Cerebellar cortex (tissue), 1 donor: ENCODE measurements around the gene MAMDC4.
"Not testable (repeated sequence)": the region's sequence is repeated elsewhere in the genome, so short reads cannot be mapped to it uniquely, and the experiment has no call there.

ENCODE experiments used
- DNase-seq: peaks from one replicate; pipeline ENCODE4 v3.0.0-alpha.2; 2015; ENCODE audit warnings: low spot score

MAMDC4 gene

DNA sequence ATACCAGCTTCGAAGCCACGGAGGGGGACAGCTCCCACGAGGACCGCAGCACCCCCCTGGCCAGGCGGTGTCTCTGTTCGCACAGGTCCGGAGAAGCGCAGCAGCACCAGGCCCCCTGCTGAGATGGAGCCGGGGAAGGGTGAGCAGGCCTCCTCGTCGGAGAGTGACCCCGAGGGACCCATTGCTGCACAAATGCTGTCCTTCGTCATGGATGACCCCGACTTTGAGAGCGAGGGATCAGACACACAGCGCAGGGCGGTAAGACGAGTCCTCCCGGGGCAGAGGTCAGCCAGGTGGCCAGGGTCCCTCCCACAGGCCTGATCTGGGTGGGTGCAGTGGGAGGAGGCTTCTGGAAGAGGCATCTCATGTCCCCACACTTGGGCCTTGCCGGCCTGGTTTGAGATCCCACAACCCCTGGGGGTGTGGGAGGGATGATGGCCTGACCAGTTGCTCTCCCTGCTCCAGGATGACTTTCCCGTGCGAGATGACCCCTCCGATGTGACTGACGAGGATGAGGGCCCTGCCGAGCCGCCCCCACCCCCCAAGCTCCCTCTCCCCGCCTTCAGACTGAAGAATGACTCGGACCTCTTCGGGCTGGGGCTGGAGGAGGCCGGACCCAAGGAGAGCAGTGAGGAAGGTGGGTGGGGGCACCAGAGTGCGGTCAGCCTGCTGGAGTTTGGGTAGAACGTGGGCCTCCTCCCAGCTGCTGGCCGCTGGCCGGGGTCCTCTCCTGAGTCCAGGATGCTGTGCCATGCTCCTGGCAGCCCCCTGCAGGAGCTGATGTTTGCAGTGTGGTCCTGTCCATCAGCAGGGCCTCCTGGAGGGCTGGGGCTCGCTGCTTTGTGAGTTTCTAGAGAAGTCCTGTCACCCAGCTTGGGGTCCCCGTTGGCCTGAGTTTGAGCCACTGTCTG is 12.7 kb upstream of the MAMDC4 start:
- no peak for DNase-seq

DNA sequence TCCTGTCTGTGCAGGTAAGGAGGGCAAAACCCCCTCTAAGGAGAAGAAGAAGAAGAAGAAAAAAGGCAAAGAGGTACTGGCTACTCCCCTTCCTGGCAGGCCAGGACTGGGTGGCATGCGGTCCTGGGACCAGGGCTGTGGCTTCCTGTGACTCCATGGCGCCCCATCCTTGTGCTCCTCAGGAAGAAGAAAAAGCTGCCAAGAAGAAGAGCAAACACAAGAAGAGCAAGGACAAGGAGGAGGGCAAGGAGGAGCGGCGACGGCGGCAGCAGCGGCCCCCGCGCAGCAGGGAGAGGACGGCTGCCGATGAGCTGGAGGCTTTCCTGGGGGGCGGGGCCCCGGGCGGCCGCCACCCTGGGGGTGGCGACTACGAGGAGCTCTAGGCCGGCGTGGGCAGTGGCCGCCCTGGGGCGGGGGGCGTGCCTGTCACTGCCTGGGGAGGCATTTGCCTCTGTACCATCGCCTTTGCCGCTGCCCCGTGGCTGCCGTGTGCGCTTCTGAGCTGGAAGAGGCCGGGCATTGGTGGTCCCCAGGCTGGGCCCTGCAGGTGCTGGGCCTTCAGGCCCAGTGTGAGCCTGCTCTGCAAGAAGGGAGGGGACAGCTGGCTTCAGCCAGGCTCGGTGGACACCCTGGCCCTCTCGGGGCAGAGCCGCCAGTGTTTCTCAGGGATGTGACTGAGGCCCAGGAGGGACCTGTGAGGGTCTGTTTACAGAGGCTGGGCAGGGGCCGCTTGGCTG is 11.8 kb upstream of the MAMDC4 start:
- no peak for DNase-seq

DNA sequence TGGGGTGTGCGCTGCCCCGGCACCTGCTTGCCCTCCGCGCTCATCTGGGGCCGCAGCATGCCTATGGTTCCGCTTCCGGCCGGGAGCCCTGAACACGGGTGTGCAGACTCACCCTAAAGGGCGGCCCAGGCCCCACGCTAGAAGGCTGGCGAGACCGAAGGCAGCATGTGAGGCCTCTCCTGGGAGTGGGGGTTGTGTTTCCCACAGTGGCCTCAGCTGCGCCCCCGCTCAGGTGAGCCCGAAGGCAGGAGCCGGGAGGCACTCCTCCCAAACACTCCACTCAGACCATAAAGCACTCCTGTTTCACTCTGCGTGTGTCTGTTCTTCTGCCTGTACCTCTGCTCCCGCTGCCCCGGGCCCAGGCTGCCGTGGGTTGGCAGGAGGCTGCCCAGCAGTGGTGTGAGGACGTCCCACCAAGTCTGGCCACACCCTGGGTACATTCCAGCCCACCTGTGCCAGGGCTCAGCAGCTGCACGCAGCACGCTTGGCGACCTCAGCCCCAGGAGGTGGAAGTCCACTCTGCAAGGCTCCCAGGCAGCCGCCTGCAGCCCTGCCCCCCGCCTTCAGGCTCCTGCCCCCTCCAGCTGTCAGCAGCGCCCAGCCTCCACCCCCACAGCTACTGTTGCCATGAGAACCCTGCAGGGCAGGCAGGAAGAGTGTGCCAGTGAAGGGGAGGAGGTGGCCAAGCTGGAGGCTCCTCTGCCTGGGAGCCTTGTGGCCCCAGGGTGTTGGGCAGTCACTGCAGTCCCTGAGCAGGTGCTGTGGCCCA is 11.1 kb upstream of the MAMDC4 start:
- peak; percentile 77 for DNase-seq

DNA sequence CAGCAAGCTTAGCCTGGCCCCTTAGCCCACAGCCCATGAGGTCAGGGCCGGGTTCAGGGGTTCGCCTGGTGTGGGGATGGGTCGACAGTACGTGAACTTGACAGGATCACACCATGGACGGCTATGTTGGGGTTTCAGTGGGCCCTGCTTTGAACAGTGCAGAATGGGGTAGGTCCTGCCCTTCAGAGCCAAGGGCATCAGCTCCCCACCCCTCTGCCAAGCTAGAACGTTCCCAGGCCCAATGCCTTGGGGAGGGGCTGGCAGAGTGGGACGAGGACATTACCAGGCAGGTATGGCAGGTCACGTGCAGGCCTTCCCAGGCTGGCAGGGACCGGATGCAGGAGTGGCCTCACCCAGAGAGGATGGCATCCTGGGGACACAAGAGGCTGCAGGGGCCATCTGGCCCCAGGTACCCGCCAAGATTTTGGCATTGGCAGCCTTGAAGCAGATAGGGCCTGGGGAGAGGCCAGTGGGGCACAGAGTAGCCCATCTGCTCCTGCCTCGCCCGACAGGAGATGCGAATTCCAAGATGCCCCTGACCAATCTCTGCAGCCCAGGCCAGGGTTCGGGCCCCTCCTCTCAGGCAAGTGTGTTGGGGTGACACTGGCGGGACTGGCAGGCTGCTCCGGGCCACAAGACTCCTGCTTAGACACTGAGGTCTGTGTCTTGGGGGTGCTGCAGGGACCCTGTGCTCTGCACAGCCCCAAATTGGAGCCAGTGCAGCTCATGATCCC is 10.3 kb upstream of the MAMDC4 start:
- peak; percentile 93 for DNase-seq

DNA sequence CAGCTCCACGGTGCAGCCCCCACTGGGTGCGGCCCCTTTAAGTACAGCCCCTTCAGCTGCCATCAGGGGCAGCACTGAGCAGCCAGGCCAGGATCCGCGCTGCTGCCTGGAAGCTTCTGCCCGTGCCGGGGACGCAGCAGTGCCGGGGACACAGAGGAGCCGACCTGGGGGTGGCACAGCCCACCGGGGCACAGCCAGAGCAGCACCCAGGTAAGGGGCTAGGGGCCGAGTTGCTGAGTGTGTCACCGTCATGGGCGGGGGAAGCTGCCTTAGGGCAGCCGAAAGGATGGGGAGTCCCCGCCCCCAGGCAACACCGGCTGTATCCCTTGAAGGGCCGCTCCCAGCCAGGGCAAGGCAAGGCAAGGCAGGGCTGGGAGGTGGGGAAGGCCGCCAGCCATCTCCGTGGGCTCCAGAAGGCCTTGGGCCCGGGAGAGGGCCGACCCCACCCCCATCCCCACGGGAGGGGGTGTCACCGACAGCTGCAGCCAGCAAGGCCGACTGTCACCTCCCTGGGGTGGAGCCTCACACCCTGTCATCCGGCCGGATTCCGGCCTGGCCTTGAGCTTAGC is 9.7 kb upstream of the MAMDC4 start, which contains the start of gene AJM1:
Gene AJM1, plus strand, starts transcription at position 99 of the 569 bp plus-strand sequence. CDS start 1,937 bp downstream, outside the sequence.
- DNase-seq: peak; percentile 93

DNA sequence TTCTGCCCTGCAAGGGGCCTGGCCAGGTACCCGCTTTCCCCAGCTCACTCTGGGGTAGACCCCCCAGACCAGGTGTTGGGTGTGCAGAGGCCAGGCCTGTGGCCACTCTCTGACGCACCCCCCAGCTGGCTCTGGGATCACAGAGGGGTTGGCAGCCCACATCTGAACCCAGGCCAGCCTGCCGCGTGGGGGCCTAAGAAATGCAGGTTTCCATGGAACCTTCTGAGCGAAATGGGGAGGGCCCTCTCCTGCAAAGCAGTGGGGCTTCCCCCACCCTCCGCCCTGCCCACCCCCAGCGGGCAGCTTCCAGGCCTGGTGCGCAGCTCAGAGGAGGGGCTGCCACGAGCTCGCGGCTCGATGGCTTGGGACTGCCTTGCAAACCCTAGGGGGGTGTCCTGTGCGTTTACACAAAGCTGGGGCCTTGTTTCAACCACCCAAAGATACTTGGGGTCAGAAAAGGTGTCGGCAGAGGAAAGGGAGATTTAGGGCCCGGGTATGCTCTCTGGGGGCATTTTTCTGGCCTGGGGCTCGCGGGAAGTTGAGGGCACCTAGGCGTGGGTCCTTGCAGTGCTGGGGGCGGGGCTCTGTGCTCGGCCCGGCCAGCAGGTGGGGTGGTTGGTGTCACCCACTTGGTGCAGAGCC is 8.9 kb upstream of the MAMDC4 start:
- not testable (repeated sequence) for DNase-seq

DNA sequence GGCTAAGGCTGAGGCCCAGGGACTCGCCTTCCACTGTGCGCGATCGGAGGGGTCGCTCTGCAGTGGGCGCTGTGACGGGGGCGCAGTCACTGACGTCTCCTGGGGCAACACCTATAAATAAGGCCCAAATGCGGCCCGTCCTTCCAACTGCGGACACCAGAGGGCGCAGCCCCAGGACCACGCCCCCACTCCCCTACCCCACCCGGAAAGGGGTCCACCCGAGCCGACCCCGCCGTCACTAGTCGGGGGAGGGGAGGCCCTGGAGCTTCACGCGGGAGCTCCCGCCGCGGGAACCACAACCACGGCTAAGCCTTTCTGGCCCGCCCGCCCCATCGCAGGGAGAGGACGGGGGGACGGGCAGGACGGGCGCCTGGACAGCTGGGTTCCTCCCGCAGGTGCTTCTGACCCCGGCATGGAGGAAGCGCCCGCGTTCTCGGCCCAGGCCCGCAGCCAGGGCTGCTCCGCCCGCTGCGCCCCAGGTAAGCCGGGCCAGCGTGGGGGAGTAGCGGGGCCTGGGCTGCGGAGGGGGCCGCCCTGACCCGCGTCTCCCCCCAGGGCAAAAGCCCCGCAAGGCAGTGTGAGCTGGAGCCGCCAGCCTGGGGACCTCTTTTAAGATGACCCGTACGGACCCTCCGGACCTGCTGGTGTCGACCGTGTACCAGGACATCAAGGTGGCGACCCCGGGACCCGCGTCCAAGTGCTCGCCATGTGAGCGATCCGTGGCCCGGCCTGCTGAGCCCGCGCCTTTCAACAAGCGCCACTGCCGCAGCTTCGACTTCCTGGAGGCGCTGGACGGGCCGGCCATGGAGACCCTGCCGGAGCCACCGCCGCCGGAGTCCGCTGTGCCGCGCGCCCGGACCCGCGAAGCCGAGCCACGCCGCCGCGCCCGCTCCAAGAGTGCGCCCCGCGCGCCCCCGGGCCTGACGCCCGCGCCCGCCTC is 8.1 kb upstream of the MAMDC4 start:
- not testable (repeated sequence) for DNase-seq

DNA sequence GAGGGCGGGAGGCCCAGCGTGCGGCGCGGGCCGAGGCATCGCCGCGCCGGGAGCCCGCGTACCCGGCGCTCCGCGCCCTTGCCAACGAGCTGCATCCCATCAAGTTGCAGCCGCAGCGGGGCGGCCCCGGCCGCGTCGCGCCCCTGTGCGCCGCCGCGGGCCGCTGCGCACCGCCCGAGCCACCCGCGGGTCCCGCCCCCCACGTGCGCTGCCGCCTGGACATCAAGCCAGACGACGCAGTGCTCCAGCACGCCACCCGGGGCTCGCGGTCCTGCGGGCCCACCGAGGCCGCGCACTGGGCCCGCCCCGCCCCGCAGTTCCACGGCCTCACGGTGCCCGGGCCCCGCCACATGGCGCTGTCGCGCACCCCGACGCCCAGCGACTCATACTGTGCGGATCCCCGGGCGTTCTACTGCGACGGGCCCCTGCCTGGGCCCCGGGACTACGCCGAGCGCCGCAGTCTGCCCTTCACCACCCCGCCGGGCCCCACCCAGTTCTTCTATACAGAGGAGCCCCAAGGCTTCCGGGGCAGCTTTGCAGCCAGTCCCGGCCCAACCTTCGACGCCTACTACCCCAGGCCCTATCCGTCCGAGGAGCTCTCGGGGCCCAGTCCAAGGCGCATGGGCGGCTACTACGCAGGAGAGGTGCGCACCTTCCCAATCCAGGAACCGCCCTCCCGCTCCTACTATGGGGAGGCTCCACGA is 7.2 kb upstream of the MAMDC4 start:
- no peak for DNase-seq

DNA sequence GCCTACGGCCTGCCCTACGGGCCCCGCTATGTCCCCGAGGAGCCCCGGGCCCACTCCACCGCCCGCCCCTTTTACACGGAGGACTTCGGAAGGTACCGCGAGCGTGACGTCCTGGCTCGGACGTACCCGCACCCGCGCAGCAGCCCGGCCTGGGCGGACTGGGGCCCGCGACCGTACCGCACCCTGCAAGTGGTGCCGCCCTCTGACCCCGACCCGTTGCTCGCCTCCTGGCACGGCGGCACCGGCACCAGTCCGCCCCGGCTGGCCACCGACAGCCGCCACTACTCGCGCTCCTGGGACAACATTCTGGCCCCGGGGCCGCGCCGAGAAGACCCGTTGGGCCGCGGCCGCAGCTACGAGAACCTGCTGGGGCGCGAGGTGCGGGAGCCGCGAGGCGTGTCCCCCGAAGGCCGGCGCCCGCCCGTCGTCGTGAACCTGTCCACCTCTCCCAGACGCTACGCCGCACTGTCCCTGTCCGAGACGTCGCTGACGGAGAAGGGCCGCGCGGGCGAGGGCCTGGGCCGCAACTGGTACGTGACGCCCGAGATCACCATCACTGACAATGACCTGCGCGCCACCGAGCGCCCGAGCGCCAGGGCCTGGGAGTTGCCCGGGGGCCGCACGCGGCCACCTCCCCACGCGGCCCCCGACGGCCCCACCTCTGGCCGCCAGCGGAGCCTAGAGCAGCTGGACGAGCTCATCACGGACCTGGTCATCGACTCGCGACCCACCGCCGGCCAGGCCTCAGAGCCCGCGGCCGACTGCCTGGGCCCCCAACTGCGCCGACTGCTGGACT is 6.5 kb upstream of the MAMDC4 start:
- no peak for DNase-seq

DNA sequence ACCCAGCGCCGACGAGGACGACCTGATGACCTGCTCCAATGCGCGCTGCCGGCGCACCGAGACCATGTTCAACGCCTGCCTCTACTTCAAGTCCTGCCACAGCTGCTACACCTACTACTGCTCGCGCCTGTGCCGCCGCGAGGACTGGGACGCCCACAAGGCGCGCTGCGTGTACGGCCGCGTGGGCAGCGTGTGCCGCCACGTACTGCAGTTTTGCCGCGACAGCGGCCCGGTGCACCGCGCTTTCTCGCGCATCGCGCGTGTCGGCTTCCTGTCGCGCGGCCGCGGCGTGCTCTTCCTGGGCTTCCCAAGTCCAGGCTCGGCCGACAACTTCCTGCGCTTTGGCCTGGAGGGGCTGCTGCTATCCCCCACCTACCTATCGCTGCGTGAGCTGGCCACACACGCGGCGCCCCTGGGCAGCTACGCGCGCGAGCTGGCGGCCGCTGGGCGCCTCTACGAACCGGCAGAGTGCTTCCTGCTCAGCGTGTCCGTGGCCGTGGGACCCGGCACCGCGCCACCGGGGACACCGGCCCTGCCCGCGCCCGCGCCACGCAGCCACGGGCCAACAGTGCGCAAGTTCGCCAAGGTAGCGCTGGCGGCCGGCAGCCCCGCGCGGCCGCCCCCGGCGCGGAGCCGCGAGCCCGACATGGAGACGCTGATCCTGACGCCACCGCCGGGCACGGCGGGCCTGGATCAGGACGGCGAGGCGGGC is 5.6 kb upstream of the MAMDC4 start:
- no peak for DNase-seq

DNA sequence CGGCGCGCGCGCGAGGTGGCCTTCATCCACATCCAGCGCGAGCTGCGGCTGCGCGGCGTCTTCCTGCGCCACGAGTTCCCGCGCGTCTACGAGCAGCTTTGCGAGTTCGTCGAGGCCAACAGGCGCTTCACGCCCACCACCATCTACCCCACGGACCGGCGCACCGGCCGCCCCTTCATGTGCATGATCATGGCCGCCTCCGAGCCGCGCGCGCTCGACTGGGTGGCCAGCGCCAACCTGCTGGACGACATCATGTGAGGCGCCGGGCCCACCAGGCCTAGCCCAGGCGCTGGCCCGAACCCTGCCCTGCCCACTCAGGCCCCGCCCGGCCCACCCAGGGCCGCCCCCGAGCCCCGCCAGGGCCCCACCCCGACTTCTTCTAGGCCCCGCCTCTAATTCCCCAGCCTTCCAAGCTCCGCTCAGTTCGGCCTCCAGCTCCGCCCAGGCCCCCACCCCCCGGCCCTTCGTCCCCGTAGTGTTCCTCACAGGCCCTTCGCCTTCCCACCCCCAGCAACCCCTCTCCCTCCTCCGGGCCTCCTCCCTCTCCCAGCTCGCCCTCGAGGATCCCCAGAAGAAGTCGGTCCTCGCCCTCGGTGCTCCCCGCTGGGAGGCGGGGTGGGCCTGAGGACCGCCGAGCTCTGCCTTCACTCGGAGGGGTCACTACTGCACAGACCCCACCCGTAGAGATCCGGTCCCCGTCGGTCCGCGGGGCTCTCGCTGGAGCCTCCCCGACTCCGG is 4.9 kb upstream of the MAMDC4 start:
- DNase-seq: no peak

DNA sequence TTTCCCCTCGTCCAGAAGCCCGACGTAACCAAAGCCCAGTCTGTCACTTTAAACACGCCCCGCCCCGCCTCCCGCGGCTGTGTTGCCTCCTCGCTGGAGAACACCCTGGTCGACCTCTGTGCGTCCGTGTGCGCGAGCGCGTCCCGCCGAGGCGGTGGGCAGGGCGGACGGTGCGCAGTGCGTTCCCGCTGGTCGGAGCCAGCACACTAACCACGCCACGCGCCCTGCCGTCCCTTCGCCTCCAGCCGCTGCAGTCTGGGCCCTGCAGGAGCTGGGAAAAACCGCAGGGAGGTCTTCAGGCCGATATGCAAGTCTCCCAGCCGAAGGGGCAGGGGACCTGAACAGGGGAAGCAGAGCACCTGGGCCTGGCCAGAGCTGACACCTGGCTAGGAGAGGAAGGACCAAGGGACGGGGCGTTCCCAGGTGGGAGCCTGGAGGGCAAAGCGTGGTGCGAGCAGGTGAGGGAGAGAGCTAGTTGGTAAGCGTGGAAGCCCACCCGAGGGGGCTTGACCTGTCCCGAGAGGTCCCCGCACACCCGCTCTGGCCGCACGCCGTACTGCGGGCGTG is 4.2 kb upstream of the MAMDC4 start:
- peak; percentile 57 for DNase-seq

DNA sequence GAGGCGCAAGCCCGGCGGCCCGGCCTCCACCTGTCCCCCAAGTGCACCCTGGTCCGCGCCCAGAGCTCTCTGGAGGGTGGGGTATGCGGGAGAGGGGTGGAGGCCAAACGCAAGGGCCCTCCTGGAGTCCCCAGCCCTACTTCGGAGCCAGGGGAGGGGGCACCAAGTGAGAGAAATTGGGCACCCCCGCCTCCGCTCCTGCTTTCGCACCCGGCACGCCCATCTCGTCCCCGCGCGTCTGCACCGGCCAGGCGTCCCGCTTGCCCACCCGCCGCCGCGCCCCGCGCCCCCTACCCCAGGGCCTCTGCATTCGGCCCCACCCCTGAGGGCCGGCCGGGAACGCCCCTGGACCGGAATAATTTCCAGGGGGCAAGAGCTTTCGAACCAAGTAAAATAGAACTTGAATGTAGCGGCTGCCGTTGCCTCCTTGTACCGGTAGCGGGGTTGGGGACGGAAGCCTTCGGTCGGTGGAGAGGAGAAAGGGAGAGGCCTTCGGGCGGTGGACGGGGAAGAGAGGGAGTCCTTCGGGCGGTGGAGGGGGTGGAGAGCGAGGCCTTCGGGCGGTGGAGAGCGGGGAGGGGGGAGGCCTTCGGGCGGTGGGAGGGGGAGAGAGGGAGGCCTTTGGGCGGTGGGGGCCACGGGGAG is 3.6 kb upstream of the MAMDC4 start:
- DNase-seq: no peak

DNA sequence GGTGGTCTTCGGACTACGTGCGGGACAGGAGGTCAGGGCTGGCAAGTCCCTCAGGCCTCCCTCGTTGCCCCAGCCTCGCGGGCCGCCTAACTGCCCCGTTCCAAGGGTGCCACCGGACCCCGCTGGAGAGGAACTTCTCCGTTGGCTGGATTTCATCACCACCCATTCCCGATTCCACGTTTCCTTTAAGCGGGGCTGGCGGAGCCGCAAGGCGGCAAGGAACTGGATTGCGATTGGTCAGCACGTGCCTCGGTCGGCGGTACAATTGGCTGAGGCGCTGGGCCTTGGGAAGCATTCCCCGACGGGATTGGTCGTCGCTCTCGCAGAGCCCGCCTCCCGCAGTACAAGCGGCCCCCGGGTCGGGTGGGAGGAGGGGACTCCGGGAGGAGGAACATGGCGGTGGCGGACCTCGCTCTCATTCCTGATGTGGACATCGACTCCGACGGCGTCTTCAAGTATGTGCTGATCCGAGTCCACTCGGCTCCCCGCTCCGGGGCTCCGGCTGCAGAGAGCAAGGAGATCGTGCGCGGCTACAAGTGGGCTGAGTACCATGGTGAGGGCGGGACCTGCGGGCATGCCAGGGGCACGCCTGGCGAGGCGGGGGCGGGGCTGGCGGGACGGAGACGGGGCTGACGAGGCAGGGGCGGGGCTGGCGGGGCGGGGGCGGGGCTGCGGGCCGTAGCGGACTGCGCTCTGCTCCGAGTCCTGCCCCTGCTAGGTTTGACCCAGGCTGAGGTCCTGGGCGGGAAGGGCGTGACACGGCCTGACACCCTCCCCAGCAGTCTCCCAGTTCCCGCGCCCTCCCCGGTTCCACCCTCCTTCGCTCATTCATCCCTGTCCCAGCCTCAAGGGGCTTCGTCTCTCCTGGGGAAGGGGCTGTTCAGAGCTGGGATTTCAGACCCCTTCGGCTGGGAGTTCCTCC is 2.8 kb upstream of the MAMDC4 start, which contains the start of gene PHPT1:
Gene PHPT1, plus strand, starts transcription at position 372 of the 922 bp plus-strand sequence. Its CDS starts 22 bp downstream, at position 394.
- peak; percentile 99 for DNase-seq
